ENCODE data around the gene NOC2L. TPM values are rescaled to one million over a fixed set of nuclear protein-coding genes. Genes with fewer than 3 reads are reported as not detected.

NOC2L gene
- total RNA-seq, 4 donors from 2014 or later: 17.8 to 45.4 (median 23.5) TPM

GRCh38 chr1:918843-919242, 40.2 kb downstream of the NOC2L start:
- no peak for TF ChIP-seq CTCF (IDR thresholded peaks at IDR 0.05; ENCODE audit: low read depth)

GRCh38 chr1:918353-918752, 40.7 kb downstream of the NOC2L start:
- TF ChIP-seq CTCF (IDR thresholded peaks at IDR 0.05; ENCODE audit: low read depth): no peak

- TF ChIP-seq CTCF (IDR thresholded peaks at IDR 0.05; ENCODE audit: low read depth): no peak
Observed at GRCh38 chr1:917466-918091, 41.5 kb downstream of the NOC2L start.

GRCh38 chr1:917076-917459, 42.0 kb downstream of the NOC2L start:
- no peak for TF ChIP-seq CTCF (IDR thresholded peaks at IDR 0.05; ENCODE audit: low read depth)

GRCh38 chr1:916173-917075, 42.6 kb downstream of the NOC2L start:
- no peak for TF ChIP-seq CTCF (IDR thresholded peaks at IDR 0.05; ENCODE audit: low read depth)

- TF ChIP-seq CTCF (IDR thresholded peaks at IDR 0.05; ENCODE audit: low read depth): no peak
Observed at GRCh38 chr1:915295-916172, 43.5 kb downstream of the NOC2L start.

GRCh38 chr1:914891-915280, 44.2 kb downstream of the NOC2L start:
- no peak for TF ChIP-seq CTCF (IDR thresholded peaks at IDR 0.05; ENCODE audit: low read depth)
